GM12892 (cell line): ENCODE results near the gene FUT8.

Experiments used
- DNase-seq: peaks from one replicate; pipeline ENCODE4 v3.0.0; 2011; ENCODE audit not compliant: insufficient read length
- FAIRE-seq: peaks from 2 replicates; lab custom pipeline; 2011; peaks lifted over from hg19 to GRCh38; lab: Jason Lieb, UNC
- POLR2A ChIP-seq: IDR thresholded peaks from 2 replicates; pipeline ENCODE4 v1.6.1; 2011; ENCODE audit warnings: low read depth, low read length, control low read depth
- POLR2AphosphoS5 ChIP-seq: IDR thresholded peaks from 2 replicates; pipeline ENCODE4 v1.6.1; 2011; ENCODE audit warnings: low read depth, low read length, control low read depth
- TAF1 ChIP-seq: IDR thresholded peaks from 2 replicates; pipeline ENCODE4 v1.6.1; 2011; ENCODE audit warnings: low read depth, mild to moderate bottlenecking, control low read depth, low read length, borderline replicate concordance

The FUT8 gene

DNA sequence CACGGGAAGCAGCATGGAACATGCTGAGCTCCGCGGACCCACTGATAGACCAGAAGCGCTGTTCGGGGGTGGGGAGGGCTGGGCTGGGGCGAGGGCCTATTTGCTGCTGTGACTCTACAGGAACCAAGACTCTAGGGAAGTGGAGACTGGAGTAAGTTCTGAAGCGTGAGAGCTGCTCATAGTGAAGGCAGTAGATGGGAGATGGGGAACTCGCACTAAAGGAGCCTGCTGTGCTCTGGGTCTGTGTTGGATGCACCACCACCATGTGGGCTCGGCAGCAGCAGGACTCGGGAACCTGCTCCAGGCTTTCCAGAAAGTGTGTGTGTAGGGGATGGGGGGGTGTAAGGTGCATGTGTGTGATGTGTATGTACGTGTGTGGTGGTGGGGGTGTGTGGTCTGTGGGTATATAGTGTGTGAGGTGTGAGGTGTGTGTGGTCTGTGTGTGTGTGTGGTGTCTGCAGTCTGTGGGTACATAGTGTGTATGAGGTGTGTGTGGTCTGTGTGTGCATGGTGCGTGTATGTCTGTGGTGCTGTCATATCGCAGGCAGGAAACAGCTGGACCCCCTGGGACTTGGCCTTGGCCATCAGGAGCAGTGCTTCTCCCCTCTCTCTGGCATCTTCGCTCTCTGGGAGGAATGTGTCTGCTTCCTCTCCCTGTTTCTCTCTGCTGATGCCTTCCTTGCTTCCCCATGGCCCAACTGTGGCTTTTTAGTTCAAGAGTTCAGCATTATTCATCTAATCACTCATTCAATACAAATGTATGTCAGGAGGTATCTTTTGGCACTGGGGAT is 378.9 kb downstream of the FUT8 start:
- DNase-seq (no peak), FAIRE-seq (peak; percentile 98)
- TF ChIP-seq TAF1: no peak
- no peak for TF ChIP-seq POLR2A
- no peak for TF ChIP-seq POLR2AphosphoS5

DNA sequence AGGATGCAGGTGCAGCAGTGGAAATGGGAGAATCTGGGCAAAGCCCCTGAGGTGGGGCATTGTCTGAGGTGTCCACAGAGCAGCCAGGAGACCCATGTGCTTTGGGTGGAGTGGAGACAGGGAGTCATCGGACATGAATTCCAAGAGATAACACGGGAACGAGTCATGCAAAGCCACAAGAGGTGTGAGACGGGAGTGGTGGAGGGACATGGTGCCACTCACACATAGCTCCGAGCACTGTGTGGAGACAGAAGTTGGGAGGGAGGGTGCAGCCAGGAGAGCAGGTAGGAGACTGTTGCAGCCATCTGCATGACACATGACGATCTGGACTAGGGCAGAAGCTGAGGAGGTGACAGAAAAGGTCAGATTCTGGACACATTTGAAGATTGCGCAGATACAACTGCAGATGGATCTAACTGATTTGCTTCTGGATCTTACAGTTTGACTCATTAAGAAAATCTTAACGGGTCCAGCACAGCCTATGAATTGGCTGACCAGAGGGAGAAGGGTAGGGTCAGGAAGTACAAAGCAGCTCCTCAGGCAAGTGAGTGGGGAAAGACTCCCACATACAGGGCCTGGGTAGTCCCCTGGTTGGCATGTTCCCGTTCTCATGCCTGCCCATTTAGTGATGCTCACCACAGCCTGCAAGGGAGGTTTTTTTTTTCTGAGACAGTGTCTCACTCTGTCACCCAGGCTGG is 379.8 kb downstream of the FUT8 start:
- TF ChIP-seq POLR2A: no peak
- no peak for TF ChIP-seq POLR2AphosphoS5
- no peak for TF ChIP-seq TAF1
- DNase-seq (no peak), FAIRE-seq (no peak)
